Measurements from ENCODE around the gene RGL4. TPM values are rescaled to one million over a fixed set of nuclear protein-coding genes. Genes with fewer than 3 reads are reported as not detected.

The RGL4 gene
- total and polyA plus RNA-seq, 2 experiments from 2014 or later, result 0.16 TPM; not detected in 1

GRCh38 chr22:23716811-23717801 is 26.3 kb downstream of the RGL4 start:
- Mint-ChIP-seq H3K27me3 (ENCODE audit: insufficient read depth, low read depth, poor library complexity) (peaks cover 2% of the 10 kb centered on the region), H3K9me3 (no peaks in the 10 kb centered on the region), H3K27ac (peak overlapping the region; percentile 78), H3K4me1 (peaks cover 4% of the 10 kb centered on the region; the same call in 2 of the 3 replicates), H3K36me3 (ENCODE audit: low read depth) (peaks cover 15% of the 10 kb centered on the region), H3K4me3 (peak overlapping the region; percentile 78)
- H3F3A ChIP-seq (replicated peaks; ENCODE audit: low read depth), result no peaks in the 10 kb centered on the region
- H3K27me3 ChIP-seq (ENCODE audit: insufficient read depth), result no peaks in the 10 kb centered on the region
- H2AFZ ChIP-seq, result peak overlapping the region; percentile 98
- peaks cover 8% of the 10 kb centered on the region; the same call in 1 of the 2 replicates for H3K36me3 ChIP-seq (ENCODE audit: insufficient read depth)
- no peaks in the 10 kb centered on the region; the same call in 1 of the 2 replicates for H4K20me1 ChIP-seq (replicated peaks; ENCODE audit: insufficient read depth)
- peak overlapping the region; percentile 80; the same call in 1 of the 2 replicates for H3K27ac ChIP-seq (ENCODE audit: low read depth)
- H3K79me2 ChIP-seq (replicated peaks; ENCODE audit: insufficient read depth), result peaks cover 10% of the 10 kb centered on the region
- ATAC-seq (peak; percentile 88), DNase-seq (ENCODE audit: low spot score) (peak; percentile 96)
- TF ChIP-seq NANOG (IDR thresholded peaks at IDR 0.05; ENCODE audit: borderline replicate concordance) (no peak), ZNF114 (CRISPR knock-in tag; IDR thresholded peaks at IDR 0.05) (no peak), POLR2AphosphoS5 (IDR thresholded peaks at IDR 0.05; ENCODE audit: low read depth) (peak; percentile 97), ZNF462 (CRISPR knock-in tag; IDR thresholded peaks at IDR 0.05) (no peak), EZH2 (IDR thresholded peaks at IDR 0.05; ENCODE audit: low read depth, unreplicated experiment) (no peak), CREB1 (CRISPR knock-in tag; IDR thresholded peaks at IDR 0.05; ENCODE audit: low read depth) (peak; percentile 97), REST (IDR thresholded peaks at IDR 0.05; ENCODE audit: unreplicated experiment) (no peak), STAT1 (IDR thresholded peaks at IDR 0.05; ENCODE audit: unreplicated experiment) (no peak), EZH2phosphoT487 (IDR thresholded peaks at IDR 0.05; ENCODE audit: unreplicated experiment) (no peak), ETS1 (IDR thresholded peaks at IDR 0.05) (peak; percentile 84; the same call in 1 of the 2 replicates), ZNF331 (CRISPR knock-in tag; IDR thresholded peaks at IDR 0.05; ENCODE audit: low read depth) (no peak), JUNB (IDR thresholded peaks at IDR 0.05; ENCODE audit: unreplicated experiment) (no peak), CTCF (conservative IDR thresholded peaks at IDR 0.05; ENCODE audit: low read depth in 2 of 2) (no peak)
- H3K4me2 ChIP-seq, result peak overlapping the region; percentile 90
- H3K4me3 ChIP-seq, result peak overlapping the region; percentile 92
- H3K4me1 ChIP-seq (ENCODE audit: insufficient read depth), result peaks cover 7% of the 10 kb centered on the region; the same call in 1 of the 2 replicates
- no peaks in the 10 kb centered on the region for H3K9me2 ChIP-seq (ENCODE audit: insufficient read depth)

Data from GM23338 (cell line).